SK-N-SH treated with all-trans-retinoic acid at 6 μM for 48 hours (cell line): ENCODE results near the gene GPHN.

Experiments used
- ARNTL ChIP-seq: fragments of 450-650 bp; formaldehyde crosslinking; IDR thresholded peaks from 2 replicates; pipeline ENCODE4 v1.5.0; 2020; ENCODE audit warnings: low read depth, mild to moderate bottlenecking, moderate library complexity, borderline replicate concordance
- BACH2 ChIP-seq: fragments of 250-450 bp; sonication (Bioruptor Pico); IDR thresholded peaks from 2 replicates; pipeline ENCODE4 v1.9.0; 2021; ENCODE audit warnings: mild to moderate bottlenecking, borderline replicate concordance
- CREB5 ChIP-seq: fragments of 250-450 bp; sonication (Bioruptor Pico); IDR thresholded peaks from 2 replicates; pipeline ENCODE4 v1.5.1; 2020; ENCODE audit warnings: low read depth, mild to moderate bottlenecking, moderate library complexity
- GLIS3 ChIP-seq: fragments of 250-450 bp; sonication (Bioruptor Pico); IDR thresholded peaks from 2 replicates; pipeline ENCODE4 v1.5.0; 2020; ENCODE audit warnings: mild to moderate bottlenecking, moderate library complexity
- RARB ChIP-seq: fragments of 250-450 bp; sonication (Bioruptor Pico); IDR thresholded peaks from 2 replicates; pipeline ENCODE4 v1.8.0; 2021; ENCODE audit warnings: mild to moderate bottlenecking, moderate library complexity
- TCF4 ChIP-seq: fragments of 250-450 bp; sonication (Bioruptor Pico); IDR thresholded peaks from 2 replicates; pipeline ENCODE4 v1.8.0; 2021; ENCODE audit warnings: mild to moderate bottlenecking, moderate library complexity, borderline replicate concordance
- ZC3H10 ChIP-seq: fragments of 250-450 bp; sonication (Bioruptor Pico); IDR thresholded peaks from 2 replicates; pipeline ENCODE4 v1.5.1; 2021; ENCODE audit warnings: mild to moderate bottlenecking, moderate library complexity
- ZFP30 ChIP-seq: fragments of 450-650 bp; formaldehyde crosslinking; IDR thresholded peaks from 2 replicates; pipeline ENCODE4 v1.5.0; 2022; ENCODE audit warnings: mild to moderate bottlenecking, moderate library complexity
- ZNF8 ChIP-seq: fragments of 450-650 bp; formaldehyde crosslinking; IDR thresholded peaks from 2 replicates; pipeline ENCODE4 v1.5.0; 2020; ENCODE audit warnings: mild to moderate bottlenecking, moderate library complexity
- TF ChIP-seq, protein P1 (sequence below): fragments of 250-450 bp; sonication (Bioruptor Pico); IDR thresholded peaks from 2 replicates; pipeline ENCODE4 v1.8.0; 2020; ENCODE audit warnings: mild to moderate bottlenecking, moderate library complexity, borderline replicate concordance

- no peak for TF ChIP-seq ARNTL
- TF ChIP-seq CREB5 (CRISPR knock-in tag): no peak
- no peak for TF ChIP-seq GLIS3 (CRISPR knock-in tag)
- TF ChIP-seq, protein P1, sequence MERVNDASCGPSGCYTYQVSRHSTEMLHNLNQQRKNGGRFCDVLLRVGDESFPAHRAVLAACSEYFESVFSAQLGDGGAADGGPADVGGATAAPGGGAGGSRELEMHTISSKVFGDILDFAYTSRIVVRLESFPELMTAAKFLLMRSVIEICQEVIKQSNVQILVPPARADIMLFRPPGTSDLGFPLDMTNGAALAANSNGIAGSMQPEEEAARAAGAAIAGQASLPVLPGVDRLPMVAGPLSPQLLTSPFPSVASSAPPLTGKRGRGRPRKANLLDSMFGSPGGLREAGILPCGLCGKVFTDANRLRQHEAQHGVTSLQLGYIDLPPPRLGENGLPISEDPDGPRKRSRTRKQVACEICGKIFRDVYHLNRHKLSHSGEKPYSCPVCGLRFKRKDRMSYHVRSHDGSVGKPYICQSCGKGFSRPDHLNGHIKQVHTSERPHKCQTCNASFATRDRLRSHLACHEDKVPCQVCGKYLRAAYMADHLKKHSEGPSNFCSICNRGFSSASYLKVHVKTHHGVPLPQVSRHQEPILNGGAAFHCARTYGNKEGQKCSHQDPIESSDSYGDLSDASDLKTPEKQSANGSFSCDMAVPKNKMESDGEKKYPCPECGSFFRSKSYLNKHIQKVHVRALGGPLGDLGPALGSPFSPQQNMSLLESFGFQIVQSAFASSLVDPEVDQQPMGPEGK (CRISPR knock-in tag): no peak
- TF ChIP-seq TCF4 (CRISPR knock-in tag): no peak
- TF ChIP-seq ZFP30: no peak
- no peak for TF ChIP-seq BACH2 (CRISPR knock-in tag)
- no peak for TF ChIP-seq ZC3H10 (CRISPR knock-in tag)
- no peak for TF ChIP-seq ZNF8 (CRISPR knock-in tag)
- TF ChIP-seq RARB: no peak
Measured at GRCh38 chr14:66724996-66725395, 217.0 kb downstream of the GPHN start.
